GM23338 (cell line): ENCODE measurements around the gene SSNA1.

Source experiments
- CREB1 ChIP-seq: fragments of 250-450 bp; sonication (Bioruptor Pico); IDR thresholded peaks from 2 replicates; pipeline ENCODE4 v1.5.0; 2020; ENCODE audit warnings: low read depth, mild to moderate bottlenecking, moderate library complexity
- EZH2 ChIP-seq: fragments of 200-600 bp; sonication (generic); IDR thresholded peaks from one replicate; pipeline ENCODE4 v1.8.0; 2017; ENCODE audit warnings: antibody characterized with exemption, mild to moderate bottlenecking, low read depth; ENCODE audit not compliant: unreplicated experiment
- EZH2phosphoT487 ChIP-seq: fragments of 200-600 bp; sonication (generic); IDR thresholded peaks from one replicate; pipeline ENCODE4 v1.8.1; 2018; ENCODE audit warnings: antibody characterized with exemption; ENCODE audit not compliant: unreplicated experiment
- JUNB ChIP-seq: IDR thresholded peaks from one replicate; pipeline ENCODE4 v1.6.1; 2016; ENCODE audit warnings: antibody characterized with exemption; ENCODE audit not compliant: unreplicated experiment
- POLR2AphosphoS5 ChIP-seq: IDR thresholded peaks from 2 replicates; pipeline ENCODE4 v1.6.1; 2016; ENCODE audit warnings: antibody characterized with exemption, low read depth
- ZNF114 ChIP-seq: fragments of 250-450 bp; sonication (Bioruptor Pico); IDR thresholded peaks from 2 replicates; pipeline ENCODE4 v1.5.0; 2020; ENCODE audit warnings: mild to moderate bottlenecking, moderate library complexity
- TF ChIP-seq, protein P1 (sequence below), 2 experiments: fragments of 200-600 bp in 1 of 2; sonication (generic) in 1 of 2; conservative IDR thresholded peaks; 2 replicates each; pipeline versions ENCODE4 v1.5.1 to v1.6.1; 2016 to 2017; ENCODE audit warnings: antibody characterized with exemption in 2 of 2, low read depth in 2 of 2, mild to moderate bottlenecking in 2 of 2, moderate library complexity in 1 of 2
- TF ChIP-seq, protein P2 (sequence below): IDR thresholded peaks from one replicate; pipeline ENCODE4 v1.6.1; 2018; ENCODE audit warnings: antibody characterized with exemption; ENCODE audit not compliant: unreplicated experiment

DNA sequence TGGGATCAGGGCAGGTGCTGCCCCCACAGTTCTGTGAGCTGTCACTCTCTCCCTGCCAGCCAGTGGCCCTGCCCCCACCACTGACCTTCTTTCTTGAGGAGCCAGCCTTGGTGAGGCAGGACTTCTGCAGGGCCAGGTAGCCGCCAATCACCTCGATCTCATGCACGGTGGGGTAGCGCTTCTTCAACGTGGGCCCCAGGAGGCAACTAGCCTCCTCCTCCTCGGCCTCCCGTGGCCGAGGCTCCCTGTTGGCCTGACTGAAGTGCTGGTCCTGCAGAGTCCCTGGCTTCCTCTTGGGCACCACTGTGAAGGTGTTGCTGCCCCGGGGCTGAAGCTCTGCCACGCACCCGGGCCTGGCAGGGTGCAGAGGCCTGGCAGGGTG lies 10.4 kb downstream of the SSNA1 start:
- TF ChIP-seq EZH2 (no peak), POLR2AphosphoS5 (no peak), CREB1 (no peak), EZH2phosphoT487 (no peak), JUNB (no peak), ZNF114 (CRISPR knock-in tag) (no peak)
- TF ChIP-seq, protein P1, sequence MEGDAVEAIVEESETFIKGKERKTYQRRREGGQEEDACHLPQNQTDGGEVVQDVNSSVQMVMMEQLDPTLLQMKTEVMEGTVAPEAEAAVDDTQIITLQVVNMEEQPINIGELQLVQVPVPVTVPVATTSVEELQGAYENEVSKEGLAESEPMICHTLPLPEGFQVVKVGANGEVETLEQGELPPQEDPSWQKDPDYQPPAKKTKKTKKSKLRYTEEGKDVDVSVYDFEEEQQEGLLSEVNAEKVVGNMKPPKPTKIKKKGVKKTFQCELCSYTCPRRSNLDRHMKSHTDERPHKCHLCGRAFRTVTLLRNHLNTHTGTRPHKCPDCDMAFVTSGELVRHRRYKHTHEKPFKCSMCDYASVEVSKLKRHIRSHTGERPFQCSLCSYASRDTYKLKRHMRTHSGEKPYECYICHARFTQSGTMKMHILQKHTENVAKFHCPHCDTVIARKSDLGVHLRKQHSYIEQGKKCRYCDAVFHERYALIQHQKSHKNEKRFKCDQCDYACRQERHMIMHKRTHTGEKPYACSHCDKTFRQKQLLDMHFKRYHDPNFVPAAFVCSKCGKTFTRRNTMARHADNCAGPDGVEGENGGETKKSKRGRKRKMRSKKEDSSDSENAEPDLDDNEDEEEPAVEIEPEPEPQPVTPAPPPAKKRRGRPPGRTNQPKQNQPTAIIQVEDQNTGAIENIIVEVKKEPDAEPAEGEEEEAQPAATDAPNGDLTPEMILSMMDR (conservative IDR thresholded peaks at IDR 0.05; ENCODE audit: low read depth in 2 of 2) = no peak
- TF ChIP-seq, protein P2, sequence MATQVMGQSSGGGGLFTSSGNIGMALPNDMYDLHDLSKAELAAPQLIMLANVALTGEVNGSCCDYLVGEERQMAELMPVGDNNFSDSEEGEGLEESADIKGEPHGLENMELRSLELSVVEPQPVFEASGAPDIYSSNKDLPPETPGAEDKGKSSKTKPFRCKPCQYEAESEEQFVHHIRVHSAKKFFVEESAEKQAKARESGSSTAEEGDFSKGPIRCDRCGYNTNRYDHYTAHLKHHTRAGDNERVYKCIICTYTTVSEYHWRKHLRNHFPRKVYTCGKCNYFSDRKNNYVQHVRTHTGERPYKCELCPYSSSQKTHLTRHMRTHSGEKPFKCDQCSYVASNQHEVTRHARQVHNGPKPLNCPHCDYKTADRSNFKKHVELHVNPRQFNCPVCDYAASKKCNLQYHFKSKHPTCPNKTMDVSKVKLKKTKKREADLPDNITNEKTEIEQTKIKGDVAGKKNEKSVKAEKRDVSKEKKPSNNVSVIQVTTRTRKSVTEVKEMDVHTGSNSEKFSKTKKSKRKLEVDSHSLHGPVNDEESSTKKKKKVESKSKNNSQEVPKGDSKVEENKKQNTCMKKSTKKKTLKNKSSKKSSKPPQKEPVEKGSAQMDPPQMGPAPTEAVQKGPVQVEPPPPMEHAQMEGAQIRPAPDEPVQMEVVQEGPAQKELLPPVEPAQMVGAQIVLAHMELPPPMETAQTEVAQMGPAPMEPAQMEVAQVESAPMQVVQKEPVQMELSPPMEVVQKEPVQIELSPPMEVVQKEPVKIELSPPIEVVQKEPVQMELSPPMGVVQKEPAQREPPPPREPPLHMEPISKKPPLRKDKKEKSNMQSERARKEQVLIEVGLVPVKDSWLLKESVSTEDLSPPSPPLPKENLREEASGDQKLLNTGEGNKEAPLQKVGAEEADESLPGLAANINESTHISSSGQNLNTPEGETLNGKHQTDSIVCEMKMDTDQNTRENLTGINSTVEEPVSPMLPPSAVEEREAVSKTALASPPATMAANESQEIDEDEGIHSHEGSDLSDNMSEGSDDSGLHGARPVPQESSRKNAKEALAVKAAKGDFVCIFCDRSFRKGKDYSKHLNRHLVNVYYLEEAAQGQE = no peak
